Natural killer cell (primary cell): Measurements from ENCODE around the gene DLK1. TPM values are rescaled to one million over a fixed set of nuclear protein-coding genes. Genes with fewer than 3 reads are reported as not detected.

Experiments
- ATAC-seq, 3 donors: fragments of 150-1000 bp in 2 of 3; fragments of 200-7000 bp in 1 of 3; cut with Tn5 transposase; 1 replicate in 1 of 3; 2 replicates in 2 of 3; pipeline ENCODE4 v1.10.0; 2021; ENCODE audit warnings: mild to moderate bottlenecking in 2 of 3, moderate library complexity in 2 of 3
- DNase-seq, 2 donors: peaks; one replicate each; pipeline versions ENCODE4 v3.0.0 to v3.0.0-alpha.2; 2013 to 2021; ENCODE audit warnings: mixed read lengths in 1 of 2
- H3K27ac ChIP-seq: one replicate; pipeline ENCODE4 v1.5.1; 2013; ENCODE audit warnings: mild to moderate bottlenecking, low read length
- H3K27me3 ChIP-seq: one replicate; pipeline ENCODE4 v1.6.1; 2013; ENCODE audit warnings: low read length; ENCODE audit not compliant: control insufficient read depth, insufficient read depth
- H3K36me3 ChIP-seq: one replicate; pipeline ENCODE4 v1.6.1; 2013; ENCODE audit warnings: low read length; ENCODE audit not compliant: control insufficient read depth, insufficient read depth
- H3K4me1 ChIP-seq: one replicate; pipeline ENCODE4 v1.6.1; 2013; ENCODE audit warnings: low read length; ENCODE audit not compliant: control insufficient read depth, insufficient read depth
- H3K4me3 ChIP-seq: one replicate; pipeline ENCODE4 v1.5.1; 2013; ENCODE audit warnings: low read length
- H3K9me3 ChIP-seq: one replicate; pipeline ENCODE4 v1.6.1; 2013; ENCODE audit warnings: low read length; ENCODE audit not compliant: control insufficient read depth, insufficient read depth
- H3K27ac Mint-ChIP-seq, 2 donors: one replicate each; pipeline ENCODE4 v1.8.0; 2022; ENCODE audit warnings: mild to moderate bottlenecking in 2 of 2, mixed read lengths in 2 of 2, moderate library complexity in 1 of 2
- H3K27me3 Mint-ChIP-seq, 2 donors: one replicate each; pipeline ENCODE4 v1.8.0; 2022; ENCODE audit warnings: low read depth in 2 of 2, mixed read lengths in 2 of 2
- H3K36me3 Mint-ChIP-seq: one replicate; pipeline ENCODE4 v1.8.0; 2022; ENCODE audit warnings: mixed read lengths
- H3K4me1 Mint-ChIP-seq, 2 donors: one replicate each; pipeline ENCODE4 v1.8.0; 2022; ENCODE audit warnings: mixed read lengths in 2 of 2
- H3K4me3 Mint-ChIP-seq: one replicate; pipeline ENCODE4 v1.8.0; 2022; ENCODE audit warnings: mild to moderate bottlenecking, moderate library complexity, mixed read lengths
- H3K9me3 Mint-ChIP-seq, 2 donors: one replicate each; pipeline ENCODE4 v1.8.0; 2022; ENCODE audit warnings: mixed read lengths in 2 of 2
- WGBS: methylation state at CpG from one replicate; pipeline ENCODE4 v1.1.7; 2013; ENCODE audit warnings: missing lambda C conversion rate; ENCODE audit not compliant: insufficient coverage; 5-methylcytosine and 5-hydroxymethylcytosine counted together
- intact Hi-C: fragments of 100-400 bp; cut with micrococcal nuclease; formaldehyde crosslinking; loops from one replicate; pipeline ENCODE4 v1.14.2; 2022
- total RNA-seq, 4 donors: library from RNA; stranded (reverse); fragments of 120-200 nt in 1 of 4; gene quantifications; one replicate each; pipeline versions ENCODE4 v1.2.3 to v1.2.4, GENCODE V29; 2013 to 2022
- TF ChIP-seq, protein P1 (sequence below): fragments of 200-600 bp; IDR thresholded peaks from one replicate; pipeline ENCODE4 v1.8.0; 2022; ENCODE audit warnings: antibody characterized with exemption

The DLK1 gene
- total RNA-seq, 3 donors from 2014 or later (not counting 1 experiment from before 2014, with no cell fraction given), result not detected

- H3K4me1 ChIP-seq, result no peaks in the 10 kb centered on the region
- TF ChIP-seq, protein P1, sequence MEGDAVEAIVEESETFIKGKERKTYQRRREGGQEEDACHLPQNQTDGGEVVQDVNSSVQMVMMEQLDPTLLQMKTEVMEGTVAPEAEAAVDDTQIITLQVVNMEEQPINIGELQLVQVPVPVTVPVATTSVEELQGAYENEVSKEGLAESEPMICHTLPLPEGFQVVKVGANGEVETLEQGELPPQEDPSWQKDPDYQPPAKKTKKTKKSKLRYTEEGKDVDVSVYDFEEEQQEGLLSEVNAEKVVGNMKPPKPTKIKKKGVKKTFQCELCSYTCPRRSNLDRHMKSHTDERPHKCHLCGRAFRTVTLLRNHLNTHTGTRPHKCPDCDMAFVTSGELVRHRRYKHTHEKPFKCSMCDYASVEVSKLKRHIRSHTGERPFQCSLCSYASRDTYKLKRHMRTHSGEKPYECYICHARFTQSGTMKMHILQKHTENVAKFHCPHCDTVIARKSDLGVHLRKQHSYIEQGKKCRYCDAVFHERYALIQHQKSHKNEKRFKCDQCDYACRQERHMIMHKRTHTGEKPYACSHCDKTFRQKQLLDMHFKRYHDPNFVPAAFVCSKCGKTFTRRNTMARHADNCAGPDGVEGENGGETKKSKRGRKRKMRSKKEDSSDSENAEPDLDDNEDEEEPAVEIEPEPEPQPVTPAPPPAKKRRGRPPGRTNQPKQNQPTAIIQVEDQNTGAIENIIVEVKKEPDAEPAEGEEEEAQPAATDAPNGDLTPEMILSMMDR, result no peak
- intact Hi-C loops, result no loop called here
- H3K4me3 ChIP-seq, result no peak overlapping the region
- H3K9me3 Mint-ChIP-seq, result no peaks in the 10 kb centered on the region
- H3K27ac Mint-ChIP-seq, result no peak overlapping the region
- H3K27me3 ChIP-seq, result no peaks in the 10 kb centered on the region
- no peak overlapping the region for H3K27ac ChIP-seq
- WGBS, result 79% methylated on average over 3 of the region's 5 CpGs
- ATAC-seq (no peak), DNase-seq (no peak)
- H3K4me1 Mint-ChIP-seq, result no peaks in the 10 kb centered on the region
- H3K27me3 Mint-ChIP-seq, result peaks cover 22 to 26% of the 10 kb centered on the region in 2 donors
- no peaks in the 10 kb centered on the region for H3K9me3 ChIP-seq
- H3K36me3 Mint-ChIP-seq, result no peaks in the 10 kb centered on the region
- H3K4me3 Mint-ChIP-seq, result no peak overlapping the region
- H3K36me3 ChIP-seq, result no peaks in the 10 kb centered on the region
These were observed 5.1 kb upstream of the DLK1 start for GRCh38 chr14:100721568-100721967.

GRCh38 chr14:100722367-100722766 is 4.3 kb upstream of the DLK1 start:
- no peak for DNase-seq
- no peak overlapping the region for H3K4me3 ChIP-seq
- Mint-ChIP-seq H3K36me3 (no peaks in the 10 kb centered on the region), H3K9me3 (no peaks in the 10 kb centered on the region), H3K4me3 (no peak overlapping the region), H3K4me1 (no peaks in the 10 kb centered on the region), H3K27ac (no peak overlapping the region), H3K27me3 (peaks cover 23 to 29% of the 10 kb centered on the region in 2 donors)
- H3K27ac ChIP-seq, result no peak overlapping the region
- H3K27me3 ChIP-seq, result no peaks in the 10 kb centered on the region
- no peaks in the 10 kb centered on the region for H3K36me3 ChIP-seq
- 91% methylated on average over 4 of the region's 5 CpGs for WGBS
- no peaks in the 10 kb centered on the region for H3K9me3 ChIP-seq
- no peaks in the 10 kb centered on the region for H3K4me1 ChIP-seq
- intact Hi-C loops, result no loop called here
- TF ChIP-seq, protein P1, result no peak
- no peak for ATAC-seq

- no peak for ATAC-seq
- H3K27ac ChIP-seq, result no peak overlapping the region
- DNase-seq, result no peak
- intact Hi-C loops, result no loop called here
- no peak overlapping the region for H3K27ac Mint-ChIP-seq
- no peaks in the 10 kb centered on the region for H3K36me3 Mint-ChIP-seq
- no peak overlapping the region for H3K4me3 Mint-ChIP-seq
- H3K4me3 ChIP-seq, result no peak overlapping the region
- H3K36me3 ChIP-seq, result no peaks in the 10 kb centered on the region
- WGBS, result 90% methylated on average over 21 of the region's 21 CpGs
- no peaks in the 10 kb centered on the region for H3K9me3 Mint-ChIP-seq
- TF ChIP-seq, protein P1, result no peak
- H3K4me1 ChIP-seq, result no peaks in the 10 kb centered on the region
- H3K9me3 ChIP-seq, result no peaks in the 10 kb centered on the region
- peaks cover 3% of the 10 kb centered on the region for H3K27me3 ChIP-seq
- peaks cover 30 to 33% of the 10 kb centered on the region in 2 donors for H3K27me3 Mint-ChIP-seq
- H3K4me1 Mint-ChIP-seq, result no peaks in the 10 kb centered on the region
These were observed 3.4 kb upstream of the DLK1 start for GRCh38 chr14:100723135-100723829.
